Naive thymus-derived CD4-positive, alpha-beta T cell (primary cell): ENCODE results near the gene APOA4. TPM values are rescaled to one million over a fixed set of nuclear protein-coding genes. Genes with fewer than 3 reads are reported as not detected.
"Not testable (repeated sequence)": the region's sequence is repeated elsewhere in the genome, so short reads cannot be mapped to it uniquely, and the experiment has no call there.

ENCODE experiments used
- ATAC-seq: fragments of 150-1000 bp; cut with Tn5 transposase; 2 replicates; pipeline ENCODE4 v1.10.0; 2021; ENCODE audit warnings: mild to moderate bottlenecking, moderate library complexity
- CTCF ChIA-PET: fragments of 350-600 bp; sonication (Branson Sonifier 250); formaldehyde crosslinking; loops from one replicate; lab custom pipeline; 2021; ENCODE audit warnings: antibody characterized with exemption; lab: Charles Lee
- POLR2A ChIA-PET: fragments of 350-600 bp; sonication (Branson Sonifier 250); formaldehyde crosslinking; loops from one replicate; lab custom pipeline; 2021; ENCODE audit warnings: antibody characterized with exemption, inconsistent platforms; lab: Charles Lee
- DNase-seq, 9 donors: peaks; one replicate each; pipeline versions ENCODE4 v3.0.0 to v3.0.0-alpha.2; 2020 to 2022; ENCODE audit warnings: mixed read lengths in 1 of 9
- H3K27ac ChIP-seq: one replicate; pipeline ENCODE4 v1.7.0; 2013; ENCODE audit warnings: mild to moderate bottlenecking, low read depth, low read length, moderate library complexity
- H3K27me3 ChIP-seq, 2 donors: one replicate each; pipeline ENCODE4 v1.7.0; 2013; ENCODE audit warnings: low read length in 2 of 2, mild to moderate bottlenecking in 2 of 2, moderate library complexity in 2 of 2; ENCODE audit not compliant: control insufficient read depth in 2 of 2, insufficient read depth in 2 of 2
- H3K36me3 ChIP-seq, 3 experiments: 1 replicate in 2 of 3; 2 replicates in 1 of 3; pipeline ENCODE4 v1.7.0; 2013; ENCODE audit warnings: low read length in 3 of 3, mild to moderate bottlenecking in 3 of 3, moderate library complexity in 1 of 3; ENCODE audit not compliant: insufficient read depth in 3 of 3, control insufficient read depth in 2 of 3
- H3K4me1 ChIP-seq, 2 donors: one replicate each; pipeline ENCODE4 v1.7.0; 2013; ENCODE audit warnings: low read length in 2 of 2, mild to moderate bottlenecking in 2 of 2, moderate library complexity in 1 of 2; ENCODE audit not compliant: control insufficient read depth in 2 of 2, insufficient read depth in 2 of 2
- H3K4me3 ChIP-seq: 2 replicates; pipeline ENCODE4 v1.7.0; 2013; ENCODE audit warnings: mild to moderate bottlenecking, low read length
- H3K9me3 ChIP-seq, 3 experiments: 1 replicate in 2 of 3; 2 replicates in 1 of 3; pipeline ENCODE4 v1.7.0; 2013; ENCODE audit warnings: low read length in 3 of 3; ENCODE audit not compliant: control insufficient read depth in 2 of 3
- H3K27ac Mint-ChIP-seq, 9 donors: one replicate each; pipeline ENCODE4 v1.8.0; 2020 to 2022; ENCODE audit warnings: mixed read lengths in 9 of 9, mild to moderate bottlenecking in 8 of 9, moderate library complexity in 5 of 9, inconsistent platforms in 2 of 9
- H3K27me3 Mint-ChIP-seq, 5 donors: one replicate each; pipeline ENCODE4 v1.8.0; 2021 to 2022; ENCODE audit warnings: mixed read lengths in 5 of 5, mild to moderate bottlenecking in 1 of 5
- H3K36me3 Mint-ChIP-seq, 5 donors: one replicate each; pipeline ENCODE4 v1.8.0; 2020 to 2022; ENCODE audit warnings: mixed read lengths in 5 of 5, mild to moderate bottlenecking in 3 of 5, inconsistent platforms in 1 of 5
- H3K4me1 Mint-ChIP-seq, 7 donors: one replicate each; pipeline ENCODE4 v1.8.0; 2020 to 2022; ENCODE audit warnings: mixed read lengths in 7 of 7, mild to moderate bottlenecking in 3 of 7, inconsistent platforms in 1 of 7
- H3K4me3 Mint-ChIP-seq, 10 donors: one replicate each; pipeline ENCODE4 v1.8.0; 2020 to 2022; ENCODE audit warnings: mild to moderate bottlenecking in 10 of 10, mixed read lengths in 10 of 10, moderate library complexity in 6 of 10, inconsistent platforms in 2 of 10
- H3K9me3 Mint-ChIP-seq, 11 donors: one replicate each; pipeline ENCODE4 v1.8.0; 2020 to 2022; ENCODE audit warnings: mixed read lengths in 11 of 11, mild to moderate bottlenecking in 4 of 11, inconsistent platforms in 1 of 11, moderate library complexity in 1 of 11
- intact Hi-C, 2 donors: fragments of 100-400 bp; cut with micrococcal nuclease; formaldehyde crosslinking; loops; one replicate each; pipeline ENCODE4 v1.15.1; 2023
- polyA plus RNA-seq, 2 donors: library from polyadenylated mRNA; unstranded; fragments of 300-500 nt; fragmentation: Illumina TruSeq; gene quantifications; one replicate each; pipeline ENCODE4 v1.2.3, GENCODE V29; 2021
- total RNA-seq, 6 experiments: library from RNA in 5 of 6; stranded (reverse) in 5 of 6; gene quantifications; 1 replicate in 5 of 6; 2 replicates in 1 of 6; pipeline ENCODE4 v1.2.3 and lab custom pipeline; 2021 to 2026

Gene APOA4
- total and polyA plus RNA-seq, 7 experiments from 2014 or later: not detected

DNA sequence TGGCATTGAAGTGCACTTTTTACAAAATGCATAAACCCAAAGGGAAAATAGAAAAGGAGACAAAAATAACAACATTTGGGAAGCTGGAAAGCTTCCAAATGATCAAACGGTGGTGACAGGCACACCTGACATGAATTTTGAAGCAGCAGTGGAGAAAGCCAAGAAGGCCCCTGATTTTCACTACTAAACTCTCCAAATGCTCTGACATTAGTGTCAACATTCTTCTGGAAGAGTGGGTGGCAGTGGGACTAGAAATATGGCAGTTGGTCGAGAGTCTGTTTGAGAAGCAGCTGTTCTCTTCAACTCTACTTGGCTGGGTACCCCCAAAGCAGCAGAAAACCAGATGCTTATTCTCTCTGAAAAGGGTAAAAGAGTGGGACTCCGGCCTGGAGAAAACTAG, 19.1 kb downstream of the APOA4 start:
- Histone ChIP-seq H3K27ac (no peak overlapping the region), H3K4me1 (no peaks in the 10 kb centered on the region), H3K27me3 (no peaks in the 10 kb centered on the region), H3K36me3 (no peaks in the 10 kb centered on the region), H3K9me3 (no peaks in the 10 kb centered on the region), H3K4me3 (no peak overlapping the region)
- CTCF ChIA-PET: no interaction called here
- ATAC-seq (no peak), DNase-seq (no peak)
- Mint-ChIP-seq H3K4me3 (no peak overlapping the region), H3K36me3 (no peaks in the 10 kb centered on the region), H3K27ac (peak overlapping the region in 1 of 9 donors; percentile 45), H3K4me1 (no peaks in the 10 kb centered on the region), H3K27me3 (peaks cover 0 to 32% (median 5%) of the 10 kb centered on the region in 5 donors), H3K9me3 (no peaks in the 10 kb centered on the region)
- POLR2A ChIA-PET: no interaction called here
- intact Hi-C loops: no loop called here

DNA sequence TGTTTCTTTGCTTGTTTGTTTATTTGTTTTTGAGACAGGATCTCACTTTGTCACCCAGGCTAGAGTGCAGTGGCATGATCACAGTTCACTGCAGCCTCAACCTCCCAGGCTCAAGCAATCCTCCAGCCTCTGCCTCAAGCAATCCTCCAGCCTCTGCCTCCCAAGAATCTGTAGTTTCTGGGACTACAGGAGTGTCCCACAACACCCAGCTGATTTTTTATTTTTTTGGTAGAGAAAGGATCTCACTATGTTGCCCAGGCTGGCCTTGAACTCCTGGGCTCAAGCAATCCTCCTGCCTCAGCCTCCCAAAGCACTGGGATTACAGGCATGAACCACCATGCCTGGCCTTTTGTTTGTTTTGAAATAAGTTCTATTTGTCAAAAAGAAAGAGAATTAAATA, 21.4 kb downstream of the APOA4 start:
- DNase-seq, H3K9me3 ChIP-seq, H3K4me3 ChIP-seq, H3K4me3 Mint-ChIP-seq, POLR2A ChIA-PET, H3K36me3 ChIP-seq, H3K4me1 Mint-ChIP-seq, H3K27ac ChIP-seq, intact Hi-C loops, H3K9me3 Mint-ChIP-seq, H3K4me1 ChIP-seq, H3K36me3 Mint-ChIP-seq, H3K27ac Mint-ChIP-seq, H3K27me3 ChIP-seq, ATAC-seq: not testable (repeated sequence)
- peaks cover 0 to 36% (median 5%) of the 10 kb centered on the region in 5 donors for H3K27me3 Mint-ChIP-seq
- CTCF ChIA-PET: interaction anchor here (0.8 kb wide), 1 partner anchor 10 kb away, joined by 3 read pairs; the partner anchor contains the start of gene APOA5

DNA sequence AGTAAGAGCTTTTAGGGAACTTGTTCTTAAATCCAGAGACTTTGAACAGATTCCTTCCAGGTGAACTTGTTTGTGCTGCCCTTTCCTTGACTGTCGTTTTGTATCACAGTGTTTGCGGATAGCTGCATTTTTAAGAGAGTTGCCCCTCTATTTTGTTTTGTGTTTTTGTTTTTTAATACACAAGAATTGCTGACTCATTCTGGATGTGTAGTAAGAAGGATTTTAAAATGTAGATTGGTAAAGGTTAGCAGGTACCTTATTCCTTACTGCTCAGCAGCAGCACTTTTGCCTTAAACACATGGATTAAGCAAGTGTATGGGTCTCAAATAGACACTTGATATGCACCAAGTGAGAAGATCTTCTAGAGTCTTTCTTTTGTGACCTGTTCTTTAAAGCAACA, 22.5 kb downstream of the APOA4 start:
- H3K4me1 ChIP-seq: no peaks in the 10 kb centered on the region
- peak overlapping the region in 1 of 9 donors; percentile 29 for H3K27ac Mint-ChIP-seq
- H3K9me3 ChIP-seq: no peaks in the 10 kb centered on the region
- ChIA-PET POLR2A (no interaction called here), CTCF (interaction anchor here (0.9 kb wide), 1 partner anchor 10 kb away, joined by 5 read pairs; the partner anchor contains the start of gene APOA5)
- H3K36me3 ChIP-seq: no peaks in the 10 kb centered on the region
- H3K4me1 Mint-ChIP-seq: no peaks in the 10 kb centered on the region
- DNase-seq: no peak
- H3K4me3 Mint-ChIP-seq: no peak overlapping the region
- H3K36me3 Mint-ChIP-seq: no peaks in the 10 kb centered on the region
- peaks cover 0 to 36% (median 5%) of the 10 kb centered on the region in 5 donors for H3K27me3 Mint-ChIP-seq
- no peaks in the 10 kb centered on the region for H3K9me3 Mint-ChIP-seq
- no peak overlapping the region for H3K4me3 ChIP-seq
- no peak for ATAC-seq
- H3K27ac ChIP-seq: no peak overlapping the region
- no peaks in the 10 kb centered on the region for H3K27me3 ChIP-seq
- intact Hi-C loops: no loop called here

GRCh38 chr11:116798368-116798767, 24.7 kb downstream of the APOA4 start:
- intact Hi-C loops: no loop called here
- DNase-seq (no peak), ATAC-seq (no peak)
- H3K27ac Mint-ChIP-seq: peak overlapping the region in 1 of 9 donors; percentile 37
- H3K4me3 Mint-ChIP-seq: no peak overlapping the region
- H3K4me1 ChIP-seq: no peaks in the 10 kb centered on the region
- no peaks in the 10 kb centered on the region for H3K4me1 Mint-ChIP-seq
- no peak overlapping the region for H3K27ac ChIP-seq
- peaks cover 0 to 31% (median 5%) of the 10 kb centered on the region in 5 donors for H3K27me3 Mint-ChIP-seq
- no peaks in the 10 kb centered on the region for H3K36me3 ChIP-seq
- no peaks in the 10 kb centered on the region for H3K27me3 ChIP-seq
- no peaks in the 10 kb centered on the region for H3K9me3 Mint-ChIP-seq
- no peaks in the 10 kb centered on the region for H3K36me3 Mint-ChIP-seq
- H3K4me3 ChIP-seq: no peak overlapping the region
- POLR2A ChIA-PET: no interaction called here
- CTCF ChIA-PET: interaction anchor here (1.8 kb wide), 1 partner anchor 308 kb away, joined by 4 read pairs; no protein-coding TSS in a partner anchor
- H3K9me3 ChIP-seq: no peaks in the 10 kb centered on the region

GRCh38 chr11:116797816-116798215, 25.3 kb downstream of the APOA4 start:
- no peaks in the 10 kb centered on the region for H3K9me3 ChIP-seq
- H3K4me3 Mint-ChIP-seq: no peak overlapping the region
- DNase-seq (no peak), ATAC-seq (no peak)
- ChIA-PET POLR2A (no interaction called here), CTCF (interaction anchor here (1.8 kb wide), 1 partner anchor 308 kb away, joined by 4 read pairs; no protein-coding TSS in a partner anchor)
- H3K27me3 Mint-ChIP-seq: peaks cover 0 to 30% (median 3%) of the 10 kb centered on the region in 5 donors
- no peak overlapping the region for H3K4me3 ChIP-seq
- no peaks in the 10 kb centered on the region for H3K4me1 ChIP-seq
- H3K4me1 Mint-ChIP-seq: peaks cover 0 to 5% (median 4%) of the 10 kb centered on the region in 7 donors
- no peaks in the 10 kb centered on the region for H3K36me3 Mint-ChIP-seq
- no peaks in the 10 kb centered on the region for H3K27me3 ChIP-seq
- no peaks in the 10 kb centered on the region for H3K36me3 ChIP-seq
- no peak overlapping the region for H3K27ac ChIP-seq
- intact Hi-C loops: no loop called here
- H3K9me3 Mint-ChIP-seq: no peaks in the 10 kb centered on the region
- no peak overlapping the region for H3K27ac Mint-ChIP-seq

DNA sequence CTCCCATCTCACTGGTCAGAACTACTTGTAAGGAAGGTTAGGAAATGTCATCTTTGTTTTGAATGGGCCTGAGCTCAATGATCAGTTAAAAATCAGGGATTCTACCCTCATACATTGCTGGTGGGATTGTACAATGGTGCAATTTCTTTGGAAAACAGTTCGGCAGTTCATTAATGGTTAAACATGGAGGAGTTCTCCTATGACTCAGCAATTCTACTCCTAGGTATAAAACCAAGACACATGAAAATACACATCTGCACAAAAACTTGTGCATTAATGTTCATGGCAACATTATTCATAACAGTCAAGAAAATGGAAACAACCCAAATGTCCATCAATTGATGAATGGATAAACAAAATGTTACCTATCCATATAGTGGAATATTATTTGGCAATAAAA, 26.6 kb downstream of the APOA4 start:
- H3K27ac Mint-ChIP-seq: no peak overlapping the region
- no peaks in the 10 kb centered on the region for H3K36me3 Mint-ChIP-seq
- H3K27me3 Mint-ChIP-seq: peaks cover 0 to 27% (median 0%) of the 10 kb centered on the region in 5 donors
- ChIA-PET POLR2A (interaction anchor here (1.1 kb wide), 1 partner anchor 10 kb away, joined by 3 read pairs; no protein-coding TSS in a partner anchor), CTCF (interaction anchor here (0.6 kb wide), 2 partner anchors 13 to 309 kb away, joined by 3 read pairs; no protein-coding TSS in a partner anchor)
- Histone ChIP-seq H3K27ac (no peak overlapping the region), H3K4me3 (no peak overlapping the region), H3K4me1 (peaks cover 0 to 1% of the 10 kb centered on the region in 2 donors), H3K36me3 (no peaks in the 10 kb centered on the region), H3K9me3 (no peaks in the 10 kb centered on the region), H3K27me3 (no peaks in the 10 kb centered on the region)
- peaks cover 0 to 5% (median 4%) of the 10 kb centered on the region in 7 donors for H3K4me1 Mint-ChIP-seq
- intact Hi-C loops: no loop called here
- H3K9me3 Mint-ChIP-seq: no peaks in the 10 kb centered on the region
- ATAC-seq (no peak), DNase-seq (no peak)
- no peak overlapping the region for H3K4me3 Mint-ChIP-seq

DNA sequence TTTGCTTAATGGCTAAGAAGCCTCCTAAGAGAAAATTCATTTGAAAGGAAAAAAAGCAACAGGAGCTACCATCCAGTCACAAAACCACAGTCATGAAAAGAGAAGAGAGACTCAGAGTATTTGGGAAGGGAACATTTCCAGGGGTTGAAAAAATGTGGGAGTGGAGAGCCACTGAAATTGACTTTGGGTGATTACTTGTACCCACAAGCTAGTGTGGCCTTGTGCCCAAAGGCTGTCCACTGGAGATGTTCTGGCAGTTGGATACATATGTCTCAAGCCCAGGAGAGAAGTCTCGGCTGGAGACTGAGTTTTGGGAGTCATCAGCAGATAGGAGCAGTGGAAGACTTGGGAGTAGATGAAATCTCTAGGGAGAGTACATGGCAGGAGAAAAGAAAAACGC, 28.3 kb downstream of the APOA4 start:
- intact Hi-C loops: no loop called here
- POLR2A ChIA-PET: no interaction called here
- Histone ChIP-seq H3K4me3 (no peak overlapping the region), H3K36me3 (no peaks in the 10 kb centered on the region), H3K27ac (no peak overlapping the region), H3K4me1 (peaks cover 3 to 5% of the 10 kb centered on the region in 2 donors), H3K27me3 (no peaks in the 10 kb centered on the region), H3K9me3 (no peaks in the 10 kb centered on the region)
- Mint-ChIP-seq H3K36me3 (no peaks in the 10 kb centered on the region), H3K9me3 (no peaks in the 10 kb centered on the region), H3K4me1 (peaks cover 5 to 13% (median 9%) of the 10 kb centered on the region in 7 donors), H3K4me3 (no peak overlapping the region), H3K27ac (no peak overlapping the region), H3K27me3 (peaks cover 0 to 19% (median 0%) of the 10 kb centered on the region in 5 donors)
- ATAC-seq: no peak
- CTCF ChIA-PET: interaction anchor here (0.5 to 1.1 kb wide), 2 partner anchors 312 to 314 kb away, joined by 3 read pairs; no protein-coding TSS in a partner anchor
- no peak for DNase-seq
